Neural cell (in vitro differentiated cells): ENCODE measurements around the gene GADL1. TPM values are rescaled to one million over a fixed set of nuclear protein-coding genes. Genes with fewer than 3 reads are reported as not detected.

Source experiments
- H2AFZ ChIP-seq: fragments of 200-600, 300-800 bp; sonication (generic), shearing (Covaris generic); 2 replicates; pipeline ENCODE4 v1.6.0; 2014; ENCODE audit warnings: low read depth, mild to moderate bottlenecking, antibody characterized with exemption, low read length, moderate library complexity
- H3F3A ChIP-seq: fragments of 200-600 bp; shearing (Covaris generic); 2 replicates; pipeline ENCODE4 v1.6.1; 2016; ENCODE audit warnings: mild to moderate bottlenecking, moderate library complexity, mixed read lengths, antibody characterized with exemption, low read length; ENCODE audit not compliant: insufficient read depth, poor library complexity, severe bottlenecking
- H3K27ac ChIP-seq: fragments of 200-600, 300-800 bp; sonication (generic), shearing (Covaris generic); 2 replicates; pipeline ENCODE4 v1.5.1; 2014; ENCODE audit warnings: mild to moderate bottlenecking, low read length, moderate library complexity
- H3K27me3 ChIP-seq: fragments of 300-800, 200-600 bp; sonication (generic), shearing (Covaris generic); 2 replicates; pipeline ENCODE4 v1.6.0; 2014; ENCODE audit warnings: mild to moderate bottlenecking, low read depth, low read length, moderate library complexity; ENCODE audit not compliant: insufficient read depth
- H3K36me3 ChIP-seq: fragments of 300-800, 200-600 bp; sonication (generic), shearing (Covaris generic); 2 replicates; pipeline ENCODE4 v1.5.1; 2014; ENCODE audit warnings: mild to moderate bottlenecking, antibody characterized with exemption, low read length, moderate library complexity; ENCODE audit not compliant: insufficient read depth
- H3K4me2 ChIP-seq: fragments of 300-800, 200-600 bp; sonication (generic), shearing (Covaris generic); 2 replicates; pipeline ENCODE4 v1.6.0; 2014; ENCODE audit warnings: mild to moderate bottlenecking, low read length
- H3K4me3 ChIP-seq: fragments of 300-800, 200-600 bp; sonication (generic), shearing (Covaris generic); 2 replicates; pipeline ENCODE4 v1.5.1; 2014; ENCODE audit warnings: mild to moderate bottlenecking, low read length, moderate library complexity
- H3K79me2 ChIP-seq: fragments of 200-600 bp; shearing (Covaris generic); replicated peaks from 2 replicates; pipeline ENCODE4 v1.6.0; 2014; ENCODE audit warnings: mild to moderate bottlenecking, low read length, moderate library complexity; ENCODE audit not compliant: insufficient read depth
- H3K9ac ChIP-seq: fragments of 300-800, 200-600 bp; sonication (generic), shearing (Covaris generic); 2 replicates; pipeline ENCODE4 v1.6.1; 2016; ENCODE audit warnings: mild to moderate bottlenecking, low read length, mixed read lengths
- H3K9me2 ChIP-seq: fragments of 200-600 bp; shearing (Covaris generic); 2 replicates; pipeline ENCODE4 v1.6.1; 2016; ENCODE audit warnings: mild to moderate bottlenecking, low read length, mixed read lengths; ENCODE audit not compliant: insufficient read depth
- H3K9me3 ChIP-seq: fragments of 200-600, 300-800 bp; sonication (generic), shearing (Covaris generic); 2 replicates; pipeline ENCODE4 v1.6.1; 2016; ENCODE audit warnings: mild to moderate bottlenecking, mixed run types, low read length, moderate library complexity, mixed read lengths
- H4K20me1 ChIP-seq: fragments of 200-600 bp; shearing (Covaris generic); 2 replicates; pipeline ENCODE4 v1.6.1; 2016; ENCODE audit warnings: mild to moderate bottlenecking, mixed run types; ENCODE audit not compliant: insufficient read depth
- CTCF ChIP-seq: fragments of 450-650 bp; IDR thresholded peaks from 2 replicates; pipeline ENCODE4 v1.5.1; 2014; ENCODE audit warnings: antibody characterized with exemption, mild to moderate bottlenecking, moderate library complexity; ENCODE audit not compliant: poor library complexity, severe bottlenecking
- EP300 ChIP-seq: fragments of 450-650 bp; conservative IDR thresholded peaks from 2 replicates; pipeline ENCODE4 v1.6.1; 2014; ENCODE audit warnings: antibody characterized with exemption, mild to moderate bottlenecking, moderate library complexity; ENCODE audit not compliant: poor library complexity, severe bottlenecking
- EZH2 ChIP-seq: fragments of 200-600, 300-800 bp; shearing (Covaris generic), sonication (generic); IDR thresholded peaks from 2 replicates; pipeline ENCODE4 v1.6.1; 2014; ENCODE audit warnings: antibody characterized with exemption, low read length, borderline replicate concordance, mild to moderate bottlenecking; ENCODE audit not compliant: insufficient read depth, poor library complexity, severe bottlenecking
- MXI1 ChIP-seq: fragments of 450-650 bp; conservative IDR thresholded peaks from 2 replicates; pipeline ENCODE4 v1.6.1; 2014; ENCODE audit warnings: antibody characterized with exemption, mild to moderate bottlenecking; ENCODE audit not compliant: poor library complexity, severe bottlenecking
- POLR2AphosphoS5 ChIP-seq: IDR thresholded peaks from 2 replicates; pipeline ENCODE4 v1.6.1; 2012
- RAD21 ChIP-seq: fragments of 450-650 bp; conservative IDR thresholded peaks from 2 replicates; pipeline ENCODE4 v1.6.1; 2014; ENCODE audit warnings: antibody characterized with exemption, mild to moderate bottlenecking, moderate library complexity
- REST ChIP-seq: IDR thresholded peaks from 2 replicates; pipeline ENCODE4 v1.6.1; 2012; ENCODE audit warnings: borderline replicate concordance
- SMC3 ChIP-seq: fragments of 450-650 bp; conservative IDR thresholded peaks from 2 replicates; pipeline ENCODE4 v1.6.1; 2014; ENCODE audit warnings: antibody characterized with exemption, mild to moderate bottlenecking, moderate library complexity; ENCODE audit not compliant: poor library complexity
- TAF1 ChIP-seq: IDR thresholded peaks from 2 replicates; pipeline ENCODE4 v1.6.1; 2012; ENCODE audit warnings: low read depth
- polyA plus RNA-seq: library from polyadenylated mRNA; depleted of rRNA; stranded (reverse); fragments of >200 nt; gene quantifications from 2 replicates; pipeline ENCODE4 v1.2.3, GENCODE V29; 2014

Gene GADL1
- polyA plus RNA-seq, 1 donor from 2014 or later = not detected

- no peaks in the 10 kb centered on the region for H3K36me3 ChIP-seq
- TF ChIP-seq MXI1 (no peak), POLR2AphosphoS5 (no peak), TAF1 (no peak), RAD21 (no peak), REST (no peak), CTCF (no peak), EP300 (no peak), SMC3 (no peak), EZH2 (no peak)
- no peak overlapping the region for H3K9ac ChIP-seq
- H3K9me2 ChIP-seq = no peaks in the 10 kb centered on the region
- no peak overlapping the region for H3K4me2 ChIP-seq
- no peak overlapping the region for H3K27ac ChIP-seq
- H3K4me3 ChIP-seq = no peak overlapping the region
- no peaks in the 10 kb centered on the region for H3K9me3 ChIP-seq
- H2AFZ ChIP-seq = no peak overlapping the region
- H3K27me3 ChIP-seq = no peaks in the 10 kb centered on the region
- H3K79me2 ChIP-seq = no peaks in the 10 kb centered on the region
- no peaks in the 10 kb centered on the region for H3F3A ChIP-seq
- no peaks in the 10 kb centered on the region for H4K20me1 ChIP-seq
Observed at GRCh38 chr3:30804984-30805383, 89.5 kb downstream of the GADL1 start.

- Histone ChIP-seq H3K79me2 (no peaks in the 10 kb centered on the region), H3K27me3 (no peaks in the 10 kb centered on the region), H3K9me3 (no peaks in the 10 kb centered on the region), H2AFZ (no peak overlapping the region), H4K20me1 (no peaks in the 10 kb centered on the region), H3K27ac (no peak overlapping the region), H3K4me3 (no peak overlapping the region), H3K36me3 (no peaks in the 10 kb centered on the region), H3F3A (no peaks in the 10 kb centered on the region), H3K9ac (no peak overlapping the region), H3K9me2 (no peaks in the 10 kb centered on the region), H3K4me2 (no peak overlapping the region)
- TF ChIP-seq MXI1 (no peak), TAF1 (no peak), EZH2 (no peak), SMC3 (no peak), POLR2AphosphoS5 (no peak), REST (no peak), EP300 (no peak), CTCF (no peak), RAD21 (no peak)
Observed at GRCh38 chr3:30795176-30795575, 99.3 kb downstream of the GADL1 start.
